GM18520 (cell line): ENCODE measurements around the gene CEACAM19.
"Not testable (repeated sequence)": the region's sequence is repeated elsewhere in the genome, so short reads cannot be mapped to it uniquely, and the experiment has no call there.

Experiments
- ATAC-seq: cut with Tn5 transposase; IDR thresholded peaks from one replicate; pipeline ENCODE4 v1.9.1; 2021; ENCODE audit not compliant: unreplicated experiment

CEACAM19 gene, protein sequence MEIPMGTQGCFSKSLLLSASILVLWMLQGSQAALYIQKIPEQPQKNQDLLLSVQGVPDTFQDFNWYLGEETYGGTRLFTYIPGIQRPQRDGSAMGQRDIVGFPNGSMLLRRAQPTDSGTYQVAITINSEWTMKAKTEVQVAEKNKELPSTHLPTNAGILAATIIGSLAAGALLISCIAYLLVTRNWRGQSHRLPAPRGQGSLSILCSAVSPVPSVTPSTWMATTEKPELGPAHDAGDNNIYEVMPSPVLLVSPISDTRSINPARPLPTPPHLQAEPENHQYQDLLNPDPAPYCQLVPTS

DNA sequence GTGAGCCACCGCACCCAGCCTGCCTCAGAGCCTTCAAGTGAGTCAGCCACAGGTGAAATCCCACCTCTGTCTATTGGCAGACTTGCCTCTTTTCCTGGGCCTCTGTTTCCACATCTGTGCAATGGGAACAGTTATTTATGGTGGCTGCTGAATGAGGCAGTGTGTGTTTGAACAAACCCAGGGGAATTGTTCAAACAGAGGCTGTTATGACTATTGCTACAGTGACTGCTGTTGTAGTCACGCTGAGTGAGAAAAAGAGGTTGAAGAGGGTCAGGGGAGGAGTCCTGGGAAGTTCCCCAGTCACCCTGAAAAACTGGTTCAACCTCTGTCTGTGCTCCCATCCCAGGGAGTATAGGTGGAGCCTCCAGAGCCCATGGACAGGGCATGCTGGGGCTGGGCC, at the start of gene CEACAM19:
TSS of gene CEACAM19 (plus strand) at position 83 of the 400 bp plus-strand sequence. CDS start 450 bp downstream, outside the sequence.
- no peak for ATAC-seq

DNA sequence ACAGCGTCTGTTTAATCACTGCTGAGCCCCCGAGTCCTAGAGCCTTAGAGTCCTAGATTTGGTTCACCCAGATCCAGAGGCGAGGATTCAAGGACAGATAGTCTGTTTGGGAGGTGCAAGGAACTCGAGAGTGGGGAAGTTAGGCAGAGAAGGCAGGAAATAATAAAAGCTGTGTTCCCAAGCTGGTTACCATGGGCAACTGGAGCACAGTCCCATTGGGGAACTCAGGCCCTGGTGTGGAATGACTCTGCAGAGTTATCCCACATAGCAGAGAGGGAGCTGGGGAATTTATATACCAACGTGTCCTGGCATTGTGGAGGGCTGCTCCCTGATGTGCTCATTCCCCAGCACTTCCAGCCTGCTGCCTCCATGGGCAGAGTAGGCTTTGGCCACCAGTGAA, 48.2 kb upstream of the CEACAM19 start:
- no peak for ATAC-seq

GRCh38 chr19:44623626-44624025, 47.7 kb upstream of the CEACAM19 start:
- no peak for ATAC-seq

GRCh38 chr19:44624840-44625354, 46.4 kb upstream of the CEACAM19 start:
- no peak for ATAC-seq

GRCh38 chr19:44625637-44626036, 45.6 kb upstream of the CEACAM19 start:
- not testable (repeated sequence) for ATAC-seq

GRCh38 chr19:44626048-44626624, 45.1 kb upstream of the CEACAM19 start:
- ATAC-seq, result no peak

DNA sequence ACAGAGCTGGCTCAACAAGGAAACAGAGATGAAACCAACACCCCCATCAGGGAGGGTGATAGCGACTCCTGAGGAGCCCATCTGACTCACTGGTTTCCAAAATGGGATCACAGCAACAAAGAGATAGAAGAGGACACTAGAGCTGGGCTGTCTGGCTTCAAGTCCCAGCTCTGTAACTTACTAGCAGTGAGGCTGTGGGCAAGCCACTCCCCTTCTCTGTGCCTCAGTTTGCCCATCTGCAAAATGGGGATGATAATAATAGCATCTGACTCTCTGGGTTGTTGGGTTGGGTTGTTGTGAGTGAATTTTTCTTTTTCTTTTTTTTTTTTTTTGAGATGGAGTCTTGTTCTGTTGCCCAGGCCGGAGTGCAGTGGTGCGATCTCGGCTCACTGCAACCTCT, 43.7 kb upstream of the CEACAM19 start:
- ATAC-seq, result no peak

GRCh38 chr19:44628793-44629192, 42.5 kb upstream of the CEACAM19 start:
- no peak for ATAC-seq

DNA sequence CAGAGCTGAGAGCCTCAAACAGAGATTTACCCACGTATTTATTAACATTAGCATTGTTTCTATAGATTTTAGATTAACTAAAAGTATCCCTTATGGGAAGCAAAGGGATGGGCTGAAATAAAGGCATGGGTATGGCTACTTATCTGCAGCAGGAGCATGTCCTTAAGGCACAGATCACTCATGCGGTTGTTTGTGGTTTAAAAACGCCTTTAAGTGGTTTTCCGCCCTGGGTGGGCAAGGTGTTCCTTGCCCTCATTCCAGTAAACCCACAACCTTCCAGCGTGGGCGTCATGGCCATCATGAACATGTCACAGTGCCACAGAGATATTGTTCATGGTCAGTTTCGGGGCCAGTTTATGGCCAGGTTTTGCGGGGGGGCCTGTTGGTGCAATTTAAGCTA, 39.7 kb upstream of the CEACAM19 start:
- not testable (repeated sequence) for ATAC-seq

DNA sequence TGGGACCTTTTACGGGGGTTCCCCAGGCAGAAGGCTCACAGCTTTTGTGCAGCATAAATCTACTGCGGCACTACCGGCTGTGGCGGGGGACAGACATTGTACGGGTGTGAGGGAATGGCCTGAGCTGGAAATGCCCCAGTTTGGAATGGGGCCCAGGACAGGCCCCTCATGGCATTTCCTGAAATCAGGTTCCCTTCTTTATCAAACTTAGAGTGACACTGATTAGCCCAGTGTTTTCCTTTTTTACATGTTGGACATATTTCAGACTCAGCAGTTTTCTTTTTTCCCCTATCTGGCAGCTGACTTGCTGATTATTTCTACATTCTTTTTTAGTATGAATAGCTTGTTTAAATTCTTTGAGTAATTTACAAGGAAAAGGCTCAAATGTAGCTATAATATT, 37.2 kb upstream of the CEACAM19 start:
- ATAC-seq, result not testable (repeated sequence)

DNA sequence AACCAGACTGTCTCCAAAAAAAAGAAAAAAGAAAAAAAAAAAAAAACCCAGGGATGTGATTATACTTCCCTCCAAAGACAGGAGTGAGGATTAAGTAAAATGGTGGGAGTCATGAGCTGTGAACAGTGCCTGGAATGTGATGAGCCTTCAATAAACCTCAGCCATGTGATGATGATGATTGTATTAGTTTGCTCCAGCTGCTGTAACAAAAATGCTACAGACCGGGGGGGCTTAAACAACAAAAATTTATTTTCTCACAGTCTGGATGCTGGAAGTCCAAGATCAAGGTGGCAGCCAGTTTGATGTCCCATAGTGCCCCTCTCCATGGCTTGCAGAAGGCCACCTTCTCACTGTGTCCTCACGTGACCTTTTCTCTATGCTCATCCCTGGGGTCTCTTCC, 36.5 kb upstream of the CEACAM19 start:
- no peak for ATAC-seq

DNA sequence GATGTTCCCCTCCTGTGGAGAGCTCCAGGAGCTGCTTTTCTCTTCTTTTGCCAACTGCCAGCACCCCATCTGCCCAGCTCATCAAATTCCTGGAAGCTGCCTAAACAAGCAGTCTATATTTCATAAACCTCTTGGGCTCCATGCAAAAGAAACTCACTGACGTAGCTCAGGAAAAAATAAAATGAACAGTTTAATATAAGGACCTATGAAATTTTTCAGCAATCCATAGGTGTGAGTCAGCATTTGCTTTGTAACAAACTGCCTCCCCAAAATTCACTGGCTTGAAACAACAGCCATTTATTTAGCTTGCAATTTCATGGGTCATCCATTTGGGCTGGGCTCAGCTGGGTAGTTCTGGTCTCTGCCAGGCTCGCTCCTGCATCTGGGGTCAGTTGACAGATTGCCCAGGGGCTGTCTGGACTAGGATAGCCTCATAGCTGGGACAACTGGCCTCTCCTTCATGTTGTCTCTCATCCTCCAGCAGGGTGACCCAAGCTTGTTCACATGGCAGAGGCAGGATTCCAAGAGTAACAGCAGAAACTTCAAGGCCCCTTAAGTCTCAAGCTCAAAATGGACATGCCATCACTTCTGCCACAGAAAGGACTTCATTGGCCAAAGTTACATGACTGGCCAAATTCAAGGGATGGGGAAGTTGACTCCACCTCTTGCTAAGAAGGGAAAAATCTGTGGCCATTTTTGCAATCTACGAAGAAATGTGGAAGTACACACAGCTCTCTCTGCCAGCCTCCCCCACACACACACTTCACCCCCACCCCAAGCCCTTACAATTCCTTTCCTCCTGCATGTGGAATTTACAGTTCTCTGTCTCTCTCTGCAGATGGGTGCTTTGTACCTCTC, 35.5 kb upstream of the CEACAM19 start:
- no peak for ATAC-seq

DNA sequence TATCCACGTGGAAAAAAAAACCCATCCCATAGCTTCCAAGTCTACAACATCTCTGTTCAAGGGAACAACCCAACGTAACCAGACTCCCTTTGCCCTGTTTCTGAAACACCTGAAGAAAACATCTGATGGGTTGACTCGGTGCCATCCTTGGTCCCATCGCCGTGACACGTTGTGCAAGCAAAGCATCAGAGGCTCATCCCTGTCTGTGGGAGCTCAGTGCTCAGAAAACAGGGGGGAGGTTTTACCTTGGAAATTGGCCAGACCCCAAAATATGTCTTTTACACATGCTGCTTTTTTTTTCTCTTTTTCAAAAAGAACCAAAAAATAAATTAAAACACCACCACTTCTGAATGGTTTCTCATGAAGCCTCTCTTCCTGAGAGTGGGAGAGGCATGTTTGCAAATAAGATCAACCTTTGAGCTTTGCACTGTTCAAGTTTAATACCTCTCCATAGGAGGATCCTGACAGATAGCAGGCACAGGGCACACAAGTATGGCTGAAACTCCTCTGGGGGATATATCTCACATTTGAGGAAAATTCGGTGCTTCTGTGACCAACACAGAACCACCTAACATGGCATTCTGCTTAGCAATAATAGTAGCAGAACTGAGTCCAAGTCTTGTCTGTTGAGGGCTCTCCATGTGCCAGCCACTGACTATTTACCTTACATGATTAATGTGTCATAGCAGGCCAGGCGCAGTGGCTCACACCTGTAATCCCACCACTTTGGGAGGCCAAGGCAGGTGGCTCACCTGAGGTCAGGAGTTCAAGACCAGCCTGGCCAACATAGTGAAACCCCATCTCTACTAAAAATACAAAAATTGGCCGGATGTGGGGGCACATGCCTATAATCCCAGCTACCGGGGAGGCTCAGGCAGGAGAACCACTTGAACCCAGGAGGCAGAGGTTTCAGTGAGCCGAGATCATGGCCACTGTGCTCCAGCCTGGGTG, 34.6 kb upstream of the CEACAM19 start:
- no peak for ATAC-seq

DNA sequence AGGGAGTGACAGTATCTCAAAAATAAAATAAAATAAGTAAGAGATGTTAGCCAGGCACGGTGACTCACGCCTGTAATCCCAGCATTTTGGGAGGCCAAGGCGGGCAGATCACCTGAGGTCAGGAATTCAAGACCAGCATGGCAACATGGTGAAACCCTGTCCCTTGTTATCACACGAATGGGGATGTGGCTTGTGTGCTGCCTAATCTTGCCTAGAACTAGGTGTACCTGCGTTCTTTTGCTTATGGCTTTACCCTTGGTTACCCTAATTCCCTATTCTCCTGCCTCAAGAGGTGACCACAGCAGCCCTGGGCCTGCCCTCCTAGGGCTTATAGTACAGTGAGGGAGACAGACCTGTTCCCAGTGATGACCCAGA, 33.9 kb upstream of the CEACAM19 start:
- ATAC-seq, result no peak

- ATAC-seq, result no peak
Observed at GRCh38 chr19:44640518-44640917, 30.8 kb upstream of the CEACAM19 start.

GRCh38 chr19:44641501-44642265, 29.6 kb upstream of the CEACAM19 start:
- no peak for ATAC-seq

- ATAC-seq, result no peak
Observed at GRCh38 chr19:44642377-44642776, 28.9 kb upstream of the CEACAM19 start.

DNA sequence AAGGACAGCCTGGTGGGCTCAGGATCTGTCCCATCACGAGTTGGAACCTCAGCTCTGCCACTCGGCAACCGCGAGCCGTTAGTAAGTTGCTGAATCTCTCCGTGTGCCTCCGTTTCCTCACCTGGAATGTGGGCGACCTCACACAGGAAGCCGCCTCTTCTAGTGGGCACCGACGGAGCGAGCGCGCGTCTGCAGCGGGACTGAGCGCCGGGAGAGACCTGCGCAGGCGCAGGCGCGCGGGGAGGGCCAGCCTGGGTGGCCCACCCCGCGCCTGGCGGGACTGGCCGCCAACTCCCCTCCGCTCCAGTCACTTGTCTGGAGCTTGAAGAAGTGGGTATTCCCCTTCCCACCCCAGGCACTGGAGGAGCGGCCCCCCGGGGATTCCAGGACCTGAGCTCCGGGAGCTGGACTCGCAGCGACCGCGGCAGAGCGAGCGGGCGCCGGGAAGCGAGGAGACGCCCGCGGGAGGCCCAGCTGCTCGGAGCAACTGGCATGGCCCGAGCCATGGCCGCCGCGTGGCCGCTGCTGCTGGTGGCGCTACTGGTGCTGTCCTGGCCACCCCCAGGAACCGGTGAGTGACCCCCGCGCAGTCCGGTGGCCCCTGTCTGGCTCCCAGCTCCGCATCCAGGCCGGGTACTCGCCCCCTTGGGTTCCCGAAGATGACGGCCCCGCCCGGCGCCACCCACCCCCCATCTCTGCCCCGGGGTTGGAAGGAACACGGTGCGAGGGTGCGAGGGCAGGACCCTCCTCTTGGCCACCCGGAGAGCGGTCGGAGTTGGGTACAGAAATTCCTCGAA, 27.5 kb upstream of the CEACAM19 start, which contains the start of gene PVR:
TSS of gene PVR (plus strand) at position 306 of the 797 bp plus-strand sequence. CDS start at position 493, 187 bp downstream.
- no peak for ATAC-seq
